Keratinocyte (primary cell): ENCODE data around the gene COA8. TPM values are rescaled to one million over a fixed set of nuclear protein-coding genes. Genes with fewer than 3 reads are reported as not detected.

Experiments used
- DNase-seq: peaks from one replicate; pipeline ENCODE4 v3.0.0-alpha.2; 2011; ENCODE audit warnings: low read depth, missing footprints, low spot score
- FAIRE-seq: peaks from 2 replicates; lab custom pipeline; 2011; peaks lifted over from hg19 to GRCh38; lab: Jason Lieb, UNC
- H2AFZ ChIP-seq: 2 replicates; pipeline ENCODE4 v1.6.0; 2012; ENCODE audit warnings: low read length, control low read depth, inconsistent platforms; ENCODE audit not compliant: control insufficient read depth
- H3K27ac ChIP-seq: 2 replicates; pipeline ENCODE4 v1.5.1; 2011; ENCODE audit warnings: low read length; ENCODE audit not compliant: control insufficient read depth, insufficient read depth
- H3K27me3 ChIP-seq: 3 replicates; pipeline ENCODE4 v1.6.0; 2011; ENCODE audit warnings: low read length; ENCODE audit not compliant: control insufficient read depth, insufficient read depth; ENCODE audit errors: extremely low read depth
- H3K36me3 ChIP-seq, 2 experiments: 2 replicates in 1 of 2; 3 replicates in 1 of 2; pipeline ENCODE4 v1.5.1; 2011; ENCODE audit warnings: low read length in 2 of 2, mild to moderate bottlenecking in 1 of 2; ENCODE audit not compliant: control insufficient read depth in 2 of 2, insufficient read depth in 2 of 2; ENCODE audit errors: extremely low read depth in 1 of 2
- H3K4me1 ChIP-seq: 3 replicates; pipeline ENCODE4 v1.5.1; 2011; ENCODE audit warnings: low read length; ENCODE audit not compliant: control insufficient read depth, insufficient read depth; ENCODE audit errors: extremely low read depth
- H3K4me2 ChIP-seq: 3 replicates; pipeline ENCODE4 v1.6.0; 2011; ENCODE audit warnings: low read depth, low read length; ENCODE audit not compliant: control insufficient read depth, insufficient read depth; ENCODE audit errors: extremely low read depth
- H3K4me3 ChIP-seq, 3 experiments: fragments of 200-600 bp in 1 of 3; sonication (generic) in 1 of 3; 2 replicates in 2 of 3; 3 replicates in 1 of 3; pipeline ENCODE4 v1.5.1; 2011 to 2016; ENCODE audit warnings: low read length in 3 of 3, mild to moderate bottlenecking in 3 of 3, control low read depth in 2 of 3, inconsistent platforms in 1 of 3, low read depth in 1 of 3, mixed read lengths in 1 of 3, mixed run types in 1 of 3, moderate library complexity in 1 of 3; ENCODE audit not compliant: control insufficient read depth in 2 of 3, insufficient read depth in 2 of 3; ENCODE audit errors: extremely low read depth in 1 of 3
- H3K79me2 ChIP-seq: 2 replicates; pipeline ENCODE4 v1.6.0; 2012; ENCODE audit warnings: low read length; ENCODE audit not compliant: control insufficient read depth, insufficient read depth
- H3K9ac ChIP-seq: 3 replicates; pipeline ENCODE4 v1.6.0; 2011; ENCODE audit warnings: low read length; ENCODE audit not compliant: control insufficient read depth, insufficient read depth; ENCODE audit errors: extremely low read depth
- H3K9me1 ChIP-seq: 3 replicates; pipeline ENCODE4 v1.6.0; 2011; ENCODE audit warnings: low read length; ENCODE audit not compliant: control insufficient read depth, insufficient read depth; ENCODE audit errors: extremely low read depth
- H3K9me3 ChIP-seq: 2 replicates; pipeline ENCODE4 v1.5.1; 2012; ENCODE audit warnings: low read depth, low read length; ENCODE audit not compliant: control insufficient read depth
- H4K20me1 ChIP-seq: 3 replicates; pipeline ENCODE4 v1.6.0; 2011; ENCODE audit warnings: low read length; ENCODE audit not compliant: control insufficient read depth, insufficient read depth; ENCODE audit errors: extremely low read depth
- CTCF ChIP-seq, 3 experiments: IDR thresholded peaks in 1 of 3; conservative IDR thresholded peaks in 1 of 3; optimal IDR thresholded peaks in 1 of 3; 2 replicates in 2 of 3; 3 replicates in 1 of 3; pipeline versions ENCODE3 to v1.5.1; 2011; ENCODE audit warnings: low read length in 3 of 3, mild to moderate bottlenecking in 3 of 3, moderate library complexity in 2 of 3, control low read depth in 1 of 3, inconsistent platforms in 1 of 3; ENCODE audit not compliant: insufficient read depth in 2 of 3; ENCODE audit errors: extremely low read depth in 1 of 3
- EZH2 ChIP-seq: IDR thresholded peaks from one replicate; pipeline ENCODE4 v1.6.1; 2012; ENCODE audit warnings: inconsistent platforms, mild to moderate bottlenecking, low read length, moderate library complexity
- dilution Hi-C: fragments of 300-500 bp; cut with MboI; formaldehyde crosslinking; loops from one replicate; pipeline ENCODE4 v1.7.0; 2020; ENCODE audit warnings: low sequenced_read_pairs; ENCODE audit not compliant: extremely low pct_ligation_motif_present
- polyA plus RNA-seq, 5 experiments: library from polyadenylated mRNA; depleted of rRNA in 3 of 5; stranded (reverse) in 3 of 5; stranded (forward) in 1 of 5; unstranded in 1 of 5; fragments of >200 nt; gene quantifications; 1 replicate in 1 of 5; 2 replicates in 3 of 5; 3 replicates in 1 of 5; pipeline versions ENCODE4 v1.2.1 to v1.2.3, GENCODE V29; 2011 to 2012; ENCODE audit warnings: missing spikeins in 2 of 5, low read depth in 1 of 5, low replicate concordance in 1 of 5

Gene COA8
- polyA plus RNA-seq, 1 donor (not counting 4 experiments of a cell fraction or from before 2014, with no cell fraction given), result 24.8 TPM

DNA sequence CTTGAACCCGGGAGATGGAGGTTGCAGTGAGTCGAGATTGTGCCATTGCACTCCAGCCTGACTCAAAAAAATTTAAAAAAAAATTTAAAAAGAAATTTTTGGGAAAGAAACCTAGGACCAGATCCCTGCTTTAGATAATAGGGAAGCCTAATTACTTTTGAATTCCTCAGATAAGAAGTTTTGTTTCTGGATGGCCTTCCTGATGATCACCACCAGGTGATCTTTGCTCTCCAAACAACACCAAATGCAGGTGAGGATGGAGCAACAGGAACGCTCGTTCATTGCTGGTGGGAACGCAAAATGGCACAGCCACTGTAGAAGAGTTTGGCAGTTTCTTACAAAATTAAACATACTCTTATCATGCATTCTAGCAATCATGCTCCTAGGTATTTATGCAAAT lies 37.7 kb downstream of the COA8 start:
- dilution Hi-C loops, result no loop called here
- peaks cover 10% of the 10 kb centered on the region for H3K4me1 ChIP-seq
- no peak overlapping the region for H2AFZ ChIP-seq
- H3K4me3 ChIP-seq, result no peak overlapping the region
- FAIRE-seq (no peak), DNase-seq (no peak)
- no peaks in the 10 kb centered on the region for H3K79me2 ChIP-seq
- TF ChIP-seq EZH2 (no peak), CTCF (optimal IDR thresholded peaks at IDR 0.05 in 1 of 3, IDR thresholded peaks at IDR 0.05 in 1 of 3, conservative IDR thresholded peaks at IDR 0.05 in 1 of 3; ENCODE audit: extremely low read depth in 1 of 3, insufficient read depth in 2 of 3, low read length in 3 of 3) (no peak)
- H3K9me3 ChIP-seq, result no peaks in the 10 kb centered on the region
- H3K27ac ChIP-seq, result no peak overlapping the region
- no peaks in the 10 kb centered on the region for H3K9me1 ChIP-seq
- no peaks in the 10 kb centered on the region for H4K20me1 ChIP-seq
- no peak overlapping the region for H3K4me2 ChIP-seq
- no peak overlapping the region for H3K9ac ChIP-seq
- peaks cover 0 to 4% of the 10 kb centered on the region in 2 experiments for H3K36me3 ChIP-seq
- no peaks in the 10 kb centered on the region for H3K27me3 ChIP-seq

DNA sequence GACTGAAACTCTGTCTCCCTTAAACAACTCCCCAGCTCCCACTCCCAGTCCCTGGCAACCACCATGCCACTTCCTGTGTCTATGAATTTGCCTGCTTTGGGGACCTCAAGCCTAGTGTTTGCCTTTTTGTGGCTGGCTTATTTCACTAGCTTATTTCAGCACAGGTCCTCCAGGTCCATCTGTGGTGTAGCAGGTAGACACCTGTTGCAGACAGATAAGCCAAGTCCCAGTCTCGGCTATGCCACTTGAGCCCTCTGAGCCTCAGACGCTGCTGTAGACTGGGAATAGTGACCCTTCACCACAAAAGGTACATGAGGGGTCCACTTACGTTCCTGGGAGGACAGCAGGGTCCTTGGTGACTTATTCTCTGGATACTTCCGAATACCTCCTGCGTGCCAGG lies 41.9 kb downstream of the COA8 start:
- Histone ChIP-seq H2AFZ (no peak overlapping the region), H4K20me1 (no peaks in the 10 kb centered on the region), H3K36me3 (no peaks in the 10 kb centered on the region), H3K9me1 (no peaks in the 10 kb centered on the region), H3K79me2 (no peaks in the 10 kb centered on the region), H3K4me3 (no peak overlapping the region), H3K4me1 (peaks cover 5% of the 10 kb centered on the region), H3K27me3 (peaks cover 4% of the 10 kb centered on the region), H3K4me2 (no peak overlapping the region), H3K9me3 (no peaks in the 10 kb centered on the region), H3K27ac (no peak overlapping the region), H3K9ac (no peak overlapping the region)
- no peak for TF ChIP-seq CTCF (optimal IDR thresholded peaks at IDR 0.05 in 1 of 3, IDR thresholded peaks at IDR 0.05 in 1 of 3, conservative IDR thresholded peaks at IDR 0.05 in 1 of 3; ENCODE audit: extremely low read depth in 1 of 3, insufficient read depth in 2 of 3, low read length in 3 of 3)
- no peak for TF ChIP-seq EZH2
- dilution Hi-C loops, result no loop called here
- FAIRE-seq, result no peak
- DNase-seq, result no peak
